ENCODE measurements around the gene MRPS23. TPM values are rescaled to one million over a fixed set of nuclear protein-coding genes. Genes with fewer than 3 reads are reported as not detected.
A peak's percentile ranks its signal among the peaks of the same experiment; 100 is the strongest.

Gene MRPS23
- total and polyA plus RNA-seq, 4 donors: 17.0 to 59.2 (median 47.7) TPM

- no peaks in the 10 kb centered on the region for H3K27me3 ChIP-seq (ENCODE audit: control insufficient read depth, insufficient read depth, low read length)
- DNase-seq (ENCODE audit: low read depth in 4 of 6, low spot score in 6 of 6): peak in 1 of 6 donors; percentile 89
- WGBS (ENCODE audit: insufficient coverage): 43% methylated on average over 10 of the region's 15 CpGs
- no peak overlapping the region for H3K4me3 ChIP-seq (ENCODE audit: low read depth, low read length)
- H3K9me3 ChIP-seq (ENCODE audit: control insufficient read depth, insufficient read depth, low read length): no peaks in the 10 kb centered on the region
- H3K4me1 ChIP-seq (ENCODE audit: control insufficient read depth, insufficient read depth, low read length): peaks cover 3% of the 10 kb centered on the region
- H3K27ac ChIP-seq (ENCODE audit: low read depth, low read length): no peak overlapping the region
- no peaks in the 10 kb centered on the region for H3K36me3 ChIP-seq (ENCODE audit: control insufficient read depth, insufficient read depth, low read length)
Measured at GRCh38 chr17:57823469-57824401, 26.1 kb downstream of the MRPS23 start.

- no peak overlapping the region for H3K4me3 ChIP-seq (ENCODE audit: low read depth, low read length)
- 60% methylated on average over 1 of the region's 5 CpGs for WGBS (ENCODE audit: insufficient coverage)
- no peaks in the 10 kb centered on the region for H3K27me3 ChIP-seq (ENCODE audit: control insufficient read depth, insufficient read depth, low read length)
- H3K36me3 ChIP-seq (ENCODE audit: control insufficient read depth, insufficient read depth, low read length): no peaks in the 10 kb centered on the region
- peaks cover 3% of the 10 kb centered on the region for H3K4me1 ChIP-seq (ENCODE audit: control insufficient read depth, insufficient read depth, low read length)
- no peaks in the 10 kb centered on the region for H3K9me3 ChIP-seq (ENCODE audit: control insufficient read depth, insufficient read depth, low read length)
- no peak overlapping the region for H3K27ac ChIP-seq (ENCODE audit: low read depth, low read length)
- DNase-seq (ENCODE audit: low read depth in 4 of 6, low spot score in 6 of 6): peak in 1 of 6 donors; percentile 27
Measured at GRCh38 chr17:57819867-57820266, 30.0 kb downstream of the MRPS23 start.

- no peak for DNase-seq (ENCODE audit: low read depth in 4 of 6, low spot score in 6 of 6)
- WGBS (ENCODE audit: insufficient coverage): no CpG with 5 or more reads among the region's 2 CpGs
- Histone ChIP-seq H3K4me3 (ENCODE audit: low read depth, low read length) (no peak overlapping the region), H3K27me3 (ENCODE audit: control insufficient read depth, insufficient read depth, low read length) (no peaks in the 10 kb centered on the region), H3K4me1 (ENCODE audit: control insufficient read depth, insufficient read depth, low read length) (peaks cover 3% of the 10 kb centered on the region), H3K27ac (ENCODE audit: low read depth, low read length) (no peak overlapping the region), H3K9me3 (ENCODE audit: control insufficient read depth, insufficient read depth, low read length) (no peaks in the 10 kb centered on the region), H3K36me3 (ENCODE audit: control insufficient read depth, insufficient read depth, low read length) (no peaks in the 10 kb centered on the region)
Measured at GRCh38 chr17:57819285-57819684, 30.6 kb downstream of the MRPS23 start.

DNA sequence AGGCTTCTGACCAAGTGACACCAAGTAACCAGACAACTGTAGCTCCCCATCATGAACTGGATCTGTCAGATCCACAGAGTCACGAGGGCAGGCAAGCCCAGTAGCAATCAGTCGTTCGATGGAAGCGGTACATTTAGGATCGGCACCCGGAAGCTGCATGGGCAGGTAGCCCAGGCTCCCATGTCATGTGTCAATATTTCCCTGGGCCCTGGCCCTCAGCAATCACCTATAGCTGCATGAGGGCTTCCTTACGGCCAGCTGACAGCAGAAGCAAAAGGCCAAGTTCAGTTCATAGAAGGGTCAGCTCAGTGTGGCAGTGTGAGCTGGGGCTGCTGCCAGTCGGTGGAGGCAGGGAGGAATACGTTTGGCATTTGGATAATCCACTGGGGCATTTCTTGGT lies 31.8 kb downstream of the MRPS23 start:
- WGBS (ENCODE audit: insufficient coverage): 83% methylated on average over 9 of the region's 9 CpGs
- Histone ChIP-seq H3K4me3 (ENCODE audit: low read depth, low read length) (no peak overlapping the region), H3K27me3 (ENCODE audit: control insufficient read depth, insufficient read depth, low read length) (no peaks in the 10 kb centered on the region), H3K4me1 (ENCODE audit: control insufficient read depth, insufficient read depth, low read length) (no peaks in the 10 kb centered on the region), H3K9me3 (ENCODE audit: control insufficient read depth, insufficient read depth, low read length) (no peaks in the 10 kb centered on the region), H3K36me3 (ENCODE audit: control insufficient read depth, insufficient read depth, low read length) (no peaks in the 10 kb centered on the region), H3K27ac (ENCODE audit: low read depth, low read length) (no peak overlapping the region)
- DNase-seq (ENCODE audit: low read depth in 4 of 6, low spot score in 6 of 6): no peak

DNA sequence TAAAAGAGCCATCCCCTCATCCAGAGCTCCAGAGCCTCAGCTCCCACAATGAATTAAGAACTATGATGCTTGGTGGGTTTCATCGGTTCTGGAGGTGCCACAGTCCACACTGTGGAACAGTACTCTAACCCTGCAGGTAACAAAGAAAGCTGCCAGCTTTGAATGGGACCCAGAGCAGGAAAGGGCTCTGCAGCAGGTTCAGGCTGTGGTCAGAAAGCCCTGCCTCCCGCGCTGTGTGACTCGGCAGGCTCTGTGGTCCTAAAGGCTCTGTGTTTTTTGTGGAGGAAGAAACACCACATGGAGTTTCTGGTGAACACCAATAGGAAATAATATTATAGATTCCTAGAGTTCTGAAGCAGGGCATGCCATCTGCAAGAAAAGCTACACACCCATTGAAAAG lies 32.5 kb downstream of the MRPS23 start:
- Histone ChIP-seq H3K27ac (ENCODE audit: low read depth, low read length) (no peak overlapping the region), H3K36me3 (ENCODE audit: control insufficient read depth, insufficient read depth, low read length) (no peaks in the 10 kb centered on the region), H3K4me3 (ENCODE audit: low read depth, low read length) (no peak overlapping the region), H3K9me3 (ENCODE audit: control insufficient read depth, insufficient read depth, low read length) (no peaks in the 10 kb centered on the region), H3K27me3 (ENCODE audit: control insufficient read depth, insufficient read depth, low read length) (no peaks in the 10 kb centered on the region), H3K4me1 (ENCODE audit: control insufficient read depth, insufficient read depth, low read length) (no peaks in the 10 kb centered on the region)
- WGBS (ENCODE audit: insufficient coverage): 90% methylated on average over 4 of the region's 4 CpGs
- no peak for DNase-seq (ENCODE audit: low read depth in 4 of 6, low spot score in 6 of 6)

- WGBS (ENCODE audit: insufficient coverage): no CpG with 5 or more reads among the region's 1 CpG
- peaks cover 17% of the 10 kb centered on the region for H3K4me1 ChIP-seq (ENCODE audit: control insufficient read depth, insufficient read depth, low read length)
- peak in 1 of 6 donors; percentile 75 for DNase-seq (ENCODE audit: low read depth in 4 of 6, low spot score in 6 of 6)
Measured at GRCh38 chr17:57814421-57814820, 35.4 kb downstream of the MRPS23 start.

GRCh38 chr17:57811638-57812280 lies 38.1 kb downstream of the MRPS23 start:
- Histone ChIP-seq H3K27ac (ENCODE audit: low read depth, low read length) (no peak overlapping the region), H3K4me3 (ENCODE audit: low read depth, low read length) (no peak overlapping the region), H3K36me3 (ENCODE audit: control insufficient read depth, insufficient read depth, low read length) (no peaks in the 10 kb centered on the region), H3K27me3 (ENCODE audit: control insufficient read depth, insufficient read depth, low read length) (no peaks in the 10 kb centered on the region), H3K9me3 (ENCODE audit: control insufficient read depth, insufficient read depth, low read length) (no peaks in the 10 kb centered on the region), H3K4me1 (ENCODE audit: control insufficient read depth, insufficient read depth, low read length) (peaks cover 17% of the 10 kb centered on the region)
- 60% methylated on average over 8 of the region's 8 CpGs for WGBS (ENCODE audit: insufficient coverage)
- peak in 2 of 6 donors; percentile 19 to 36 for DNase-seq (ENCODE audit: low read depth in 4 of 6, low spot score in 6 of 6)

More at GRCh38 chr17:57814421-57814820, 35.4 kb downstream of the MRPS23 start:
- Histone ChIP-seq H3K9me3 (ENCODE audit: control insufficient read depth, insufficient read depth, low read length) (no peaks in the 10 kb centered on the region), H3K36me3 (ENCODE audit: control insufficient read depth, insufficient read depth, low read length) (no peaks in the 10 kb centered on the region), H3K4me3 (ENCODE audit: low read depth, low read length) (no peak overlapping the region), H3K27ac (ENCODE audit: low read depth, low read length) (no peak overlapping the region), H3K27me3 (ENCODE audit: control insufficient read depth, insufficient read depth, low read length) (no peaks in the 10 kb centered on the region)

- peaks cover 17% of the 10 kb centered on the region for H3K4me1 ChIP-seq (ENCODE audit: control insufficient read depth, insufficient read depth, low read length)
- WGBS (ENCODE audit: insufficient coverage): 10% methylated on average over 23 of the region's 31 CpGs
- DNase-seq (ENCODE audit: low read depth in 4 of 6, low spot score in 6 of 6): peak in 5 of 6 donors; percentile 35 to 96 (median 53)
- no peak overlapping the region for H3K4me3 ChIP-seq (ENCODE audit: low read depth, low read length)
- H3K9me3 ChIP-seq (ENCODE audit: control insufficient read depth, insufficient read depth, low read length): no peaks in the 10 kb centered on the region
- H3K27me3 ChIP-seq (ENCODE audit: control insufficient read depth, insufficient read depth, low read length): no peaks in the 10 kb centered on the region
- no peaks in the 10 kb centered on the region for H3K36me3 ChIP-seq (ENCODE audit: control insufficient read depth, insufficient read depth, low read length)
- H3K27ac ChIP-seq (ENCODE audit: low read depth, low read length): peak overlapping the region; percentile 22
Measured at GRCh38 chr17:57810721-57811637, 38.9 kb downstream of the MRPS23 start.

DNA sequence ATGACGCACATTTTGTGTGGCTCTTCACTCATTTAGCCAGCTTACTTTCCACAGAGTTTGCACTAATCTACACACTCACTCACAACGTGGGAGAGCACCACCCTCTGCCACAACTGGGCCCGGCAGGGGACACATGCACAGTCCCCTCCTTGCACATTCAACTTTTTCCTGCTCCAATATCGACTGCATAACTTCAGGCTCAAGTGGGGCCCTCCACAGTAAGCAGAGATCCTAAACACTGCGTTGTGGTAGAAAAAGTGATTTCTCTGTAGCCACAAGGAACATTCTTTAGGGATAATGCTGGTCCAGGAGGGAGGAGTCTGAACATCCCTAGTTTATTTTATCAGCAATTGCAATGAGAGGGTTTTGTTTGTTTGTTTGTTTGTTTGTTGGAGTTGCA lies 40.0 kb downstream of the MRPS23 start:
- Histone ChIP-seq H3K4me3 (ENCODE audit: low read depth, low read length) (no peak overlapping the region), H3K36me3 (ENCODE audit: control insufficient read depth, insufficient read depth, low read length) (no peaks in the 10 kb centered on the region), H3K4me1 (ENCODE audit: control insufficient read depth, insufficient read depth, low read length) (peaks cover 17% of the 10 kb centered on the region), H3K9me3 (ENCODE audit: control insufficient read depth, insufficient read depth, low read length) (no peaks in the 10 kb centered on the region), H3K27me3 (ENCODE audit: control insufficient read depth, insufficient read depth, low read length) (no peaks in the 10 kb centered on the region), H3K27ac (ENCODE audit: low read depth, low read length) (no peak overlapping the region)
- DNase-seq (ENCODE audit: low read depth in 4 of 6, low spot score in 6 of 6): no peak
- WGBS (ENCODE audit: insufficient coverage): 69% methylated on average over 3 of the region's 5 CpGs
